Fibroblast of skin of abdomen (primary cell): ENCODE measurements around the gene CALN1.

Experiments
- DNase-seq: peaks from one replicate; pipeline ENCODE4 v3.0.0-alpha.2; 2013

CALN1 gene

GRCh38 chr7:72030994-72031667, 381.0 kb downstream of the CALN1 start:
- no peak for DNase-seq

- no peak for DNase-seq
Observed at GRCh38 chr7:72028267-72028666, 383.9 kb downstream of the CALN1 start.

- DNase-seq, result no peak
Observed at GRCh38 chr7:72025381-72025960, 386.7 kb downstream of the CALN1 start.

- no peak for DNase-seq
Observed at GRCh38 chr7:72023926-72024325, 388.2 kb downstream of the CALN1 start.

GRCh38 chr7:72021716-72022115, 390.4 kb downstream of the CALN1 start:
- no peak for DNase-seq

- no peak for DNase-seq
Observed at GRCh38 chr7:72020311-72020710, 391.8 kb downstream of the CALN1 start.

GRCh38 chr7:72019436-72019835, 392.7 kb downstream of the CALN1 start:
- no peak for DNase-seq

GRCh38 chr7:72017756-72018155, 394.4 kb downstream of the CALN1 start:
- no peak for DNase-seq

- DNase-seq, result no peak
Observed at GRCh38 chr7:72016574-72016973, 395.6 kb downstream of the CALN1 start.

GRCh38 chr7:72015136-72015535, 397.0 kb downstream of the CALN1 start:
- no peak for DNase-seq

GRCh38 chr7:72007018-72007417, 405.1 kb downstream of the CALN1 start:
- DNase-seq, result no peak

- DNase-seq, result no peak
Observed at GRCh38 chr7:72003236-72003635, 408.9 kb downstream of the CALN1 start.

- peak; percentile 47 for DNase-seq
Observed at GRCh38 chr7:71996141-71996540, 416.0 kb downstream of the CALN1 start.

GRCh38 chr7:71995111-71995510, 417.0 kb downstream of the CALN1 start:
- no peak for DNase-seq

GRCh38 chr7:71991586-71991985, 420.6 kb downstream of the CALN1 start:
- no peak for DNase-seq

- no peak for DNase-seq
Observed at GRCh38 chr7:71990138-71990462, 422.0 kb downstream of the CALN1 start.

GRCh38 chr7:71988201-71988600, 423.9 kb downstream of the CALN1 start:
- DNase-seq, result no peak

- no peak for DNase-seq
Observed at GRCh38 chr7:71987200-71987767, 424.9 kb downstream of the CALN1 start.

- no peak for DNase-seq
Observed at GRCh38 chr7:71984348-71984747, 427.8 kb downstream of the CALN1 start.

GRCh38 chr7:71982851-71983250, 429.3 kb downstream of the CALN1 start:
- DNase-seq, result no peak

- no peak for DNase-seq
Observed at GRCh38 chr7:71976645-71977044, 435.5 kb downstream of the CALN1 start.

- DNase-seq, result no peak
Observed at GRCh38 chr7:71974611-71975010, 437.5 kb downstream of the CALN1 start.

- DNase-seq, result no peak
Observed at GRCh38 chr7:71972534-71972933, 439.6 kb downstream of the CALN1 start.

GRCh38 chr7:71970725-71971124, 441.4 kb downstream of the CALN1 start:
- no peak for DNase-seq

- no peak for DNase-seq
Observed at GRCh38 chr7:71962636-71963035, 449.5 kb downstream of the CALN1 start.
